ENCODE data around the gene NCKAP1. TPM values are rescaled to one million over a fixed set of nuclear protein-coding genes. Genes with fewer than 3 reads are reported as not detected.

The NCKAP1 gene
- total and polyA plus RNA-seq, 12 donors, result 26.8 to 134 (median 104) TPM

- Histone ChIP-seq H3K9me3 (replicated peaks in 1 of 3) (no peaks in the 10 kb centered on the region), H3K36me3 (replicated peaks in 1 of 2) (peaks cover 0 to 17% of the 10 kb centered on the region in 2 donors), H3K27ac (no peak overlapping the region), H3K27me3 (no peaks in the 10 kb centered on the region), H3K4me3 (no peak overlapping the region), H3K4me1 (replicated peaks in 1 of 2) (peaks cover 0 to 4% of the 10 kb centered on the region in 2 donors)
- no peak for DNase-seq
- TF ChIP-seq CTCF (IDR thresholded peaks at IDR 0.05) (no peak), POLR2A (IDR thresholded peaks at IDR 0.05) (no peak)
- intact Hi-C loops (cut with DNase I), result no loop called here
- 90 to 97% (median 95%) methylated on average over 3 of the region's 3 CpGs for WGBS, 4 donors
Measured at GRCh38 chr2:182933629-182934028, 104.6 kb downstream of the NCKAP1 start.

DNA sequence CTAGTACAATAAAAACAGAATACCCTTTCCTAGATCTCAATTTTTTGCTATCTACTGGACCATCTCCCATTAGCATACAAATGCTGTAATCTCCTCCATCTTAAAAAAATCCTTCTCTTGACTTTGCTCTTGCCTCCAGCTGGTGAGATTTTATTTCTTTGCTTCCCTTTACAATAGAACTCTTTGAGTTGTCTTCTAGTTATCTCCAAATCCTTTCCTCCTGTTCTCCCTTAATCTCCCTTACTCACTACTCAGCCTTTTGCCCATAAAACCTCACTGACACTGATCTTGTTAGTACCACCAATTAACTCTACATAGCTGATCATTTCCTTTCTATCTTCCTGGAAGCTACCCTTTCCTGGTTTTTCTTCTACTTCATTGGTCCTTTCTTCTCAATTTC lies 108.3 kb downstream of the NCKAP1 start:
- Histone ChIP-seq H3K36me3 (replicated peaks in 1 of 2) (peaks cover 0 to 25% of the 10 kb centered on the region in 2 donors), H3K9me3 (replicated peaks in 1 of 3) (no peaks in the 10 kb centered on the region), H3K4me3 (no peak overlapping the region), H3K27me3 (no peaks in the 10 kb centered on the region), H3K4me1 (replicated peaks in 1 of 2) (peaks cover 0 to 4% of the 10 kb centered on the region in 2 donors), H3K27ac (no peak overlapping the region)
- intact Hi-C loops (cut with DNase I), result no loop called here
- TF ChIP-seq CTCF (IDR thresholded peaks at IDR 0.05) (no peak), POLR2A (IDR thresholded peaks at IDR 0.05) (no peak)
- DNase-seq, result no peak

GRCh38 chr2:182924306-182924705 lies 114.0 kb downstream of the NCKAP1 start:
- no peak overlapping the region for H3K4me3 ChIP-seq
- TF ChIP-seq POLR2A (IDR thresholded peaks at IDR 0.05) (no peak), CTCF (IDR thresholded peaks at IDR 0.05) (no peak)
- intact Hi-C loops (cut with DNase I), result no loop called here
- peaks cover 0 to 21% of the 10 kb centered on the region in 2 donors for H3K36me3 ChIP-seq (replicated peaks in 1 of 2)
- DNase-seq, result peak in 2 of 7 donors; percentile 19 to 35
- peaks cover 0 to 8% of the 10 kb centered on the region in 2 donors for H3K4me1 ChIP-seq (replicated peaks in 1 of 2)
- H3K27ac ChIP-seq, result peak overlapping the region in 1 of 5 donors; percentile 32
- no peaks in the 10 kb centered on the region for H3K27me3 ChIP-seq
- no peaks in the 10 kb centered on the region for H3K9me3 ChIP-seq (replicated peaks in 1 of 3)

DNA sequence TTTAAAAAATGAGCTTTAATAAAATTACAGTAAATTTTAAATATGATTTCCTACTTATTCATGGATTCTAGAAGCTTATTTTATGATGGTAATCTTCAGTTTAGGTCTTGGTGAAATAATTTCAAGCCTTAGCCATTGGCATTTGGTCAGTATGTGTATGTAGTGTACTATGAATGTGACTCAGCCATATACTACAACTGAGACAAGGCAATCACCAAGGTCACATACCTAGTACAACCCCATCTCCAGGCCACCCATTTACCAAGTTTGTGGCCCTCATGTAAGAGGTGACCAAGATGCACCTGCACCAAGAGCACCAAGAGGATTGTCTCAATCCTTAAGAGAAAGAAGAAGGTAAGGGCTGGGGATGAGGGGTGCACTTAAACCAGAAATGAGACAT lies 117.0 kb downstream of the NCKAP1 start:
- intact Hi-C loops (cut with DNase I), result no loop called here
- H3K36me3 ChIP-seq (replicated peaks in 1 of 2), result peaks cover 0 to 8% of the 10 kb centered on the region in 2 donors

More for the DNA sequence above, 117.0 kb downstream of the NCKAP1 start:
- DNase-seq, result no peak
- no peaks in the 10 kb centered on the region for H3K27me3 ChIP-seq
- H3K27ac ChIP-seq, result no peak overlapping the region
- no peaks in the 10 kb centered on the region for H3K9me3 ChIP-seq (replicated peaks in 1 of 3)
- TF ChIP-seq POLR2A (IDR thresholded peaks at IDR 0.05) (no peak), CTCF (IDR thresholded peaks at IDR 0.05) (no peak)
- H3K4me1 ChIP-seq (replicated peaks in 1 of 2), result peaks cover 0 to 4% of the 10 kb centered on the region in 2 donors
- H3K4me3 ChIP-seq, result no peak overlapping the region
